Cardiac muscle cell (in vitro differentiated cells and primary cell): ENCODE data around the gene TMIGD3. TPM values are rescaled to one million over a fixed set of nuclear protein-coding genes. Genes with fewer than 3 reads are reported as not detected.

ENCODE experiments used
- DNase-seq, 2 donors: peaks; one replicate each; pipeline versions ENCODE4 v3.0.0 to v3.0.0-alpha.2; 2010 to 2017; ENCODE audit warnings: low read depth in 1 of 2, low spot score in 1 of 2
- H3K27ac ChIP-seq: fragments of 200-600 bp; sonication (generic); 2 replicates; pipeline ENCODE4 v1.5.1; 2016
- H3K27me3 ChIP-seq: fragments of 200-600 bp; sonication (generic); 2 replicates; pipeline ENCODE4 v1.6.0; 2016; ENCODE audit warnings: control low read depth
- H3K36me3 ChIP-seq: fragments of 200-600 bp; sonication (generic); 2 replicates; pipeline ENCODE4 v1.5.1; 2016; ENCODE audit warnings: control low read depth
- H3K4me1 ChIP-seq: fragments of 200-600 bp; sonication (generic); 2 replicates; pipeline ENCODE4 v1.8.1; 2017; ENCODE audit warnings: low read depth, mild to moderate bottlenecking, mixed run types
- H3K4me3 ChIP-seq: fragments of 200-600 bp; sonication (generic); 2 replicates; pipeline ENCODE4 v1.5.1; 2016; ENCODE audit warnings: mild to moderate bottlenecking
- H3K9me3 ChIP-seq: fragments of 200-600 bp; sonication (generic); 2 replicates; pipeline ENCODE4 v1.5.1; 2017; ENCODE audit warnings: low read depth, mild to moderate bottlenecking, control low read depth
- polyA plus RNA-seq: library from polyadenylated mRNA; unstranded; fragments of >200 nt; fragmentation: Nextera tagmentation; extraction: Ambion mirVana; gene quantifications from 2 replicates; pipeline ENCODE4 v1.2.1, GENCODE V29; 2016
- total RNA-seq: library from RNA; depleted of rRNA; stranded (reverse); fragments of >200 nt; gene quantifications from 2 replicates; pipeline ENCODE4 v1.2.3, GENCODE V29; 2016
- TF ChIP-seq, protein P1 (sequence below): IDR thresholded peaks from 2 replicates; pipeline ENCODE4 v1.5.1; 2012; ENCODE audit warnings: low read depth, mild to moderate bottlenecking, low read length

TMIGD3 gene
- total and polyA plus RNA-seq, 2 experiments from 2014 or later = not detected

DNA sequence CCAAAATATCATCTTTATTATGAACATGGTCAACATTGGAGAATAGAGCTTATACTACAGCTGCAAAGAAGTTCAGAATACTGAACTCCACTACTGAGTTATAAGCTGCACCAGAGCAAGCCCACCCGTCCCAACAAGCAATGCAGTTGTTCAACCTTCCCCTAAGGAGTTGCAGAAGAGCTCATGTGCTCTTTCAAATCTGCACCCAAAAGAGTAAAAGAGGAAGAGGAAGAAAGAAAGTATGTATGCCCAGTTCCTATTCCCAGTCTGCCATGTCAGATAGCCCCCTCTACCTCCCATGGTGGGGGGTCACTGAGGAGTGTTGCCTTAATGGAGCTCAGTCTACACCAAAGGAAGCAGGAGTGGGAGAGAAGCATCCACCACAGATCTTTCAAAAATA is 22.8 kb downstream of the TMIGD3 start:
- no peaks in the 10 kb centered on the region for H3K27me3 ChIP-seq
- no peaks in the 10 kb centered on the region for H3K9me3 ChIP-seq
- no peaks in the 10 kb centered on the region for H3K36me3 ChIP-seq
- no peak for DNase-seq
- no peak overlapping the region for H3K4me3 ChIP-seq
- peaks cover 35% of the 10 kb centered on the region for H3K4me1 ChIP-seq
- TF ChIP-seq, protein P1, sequence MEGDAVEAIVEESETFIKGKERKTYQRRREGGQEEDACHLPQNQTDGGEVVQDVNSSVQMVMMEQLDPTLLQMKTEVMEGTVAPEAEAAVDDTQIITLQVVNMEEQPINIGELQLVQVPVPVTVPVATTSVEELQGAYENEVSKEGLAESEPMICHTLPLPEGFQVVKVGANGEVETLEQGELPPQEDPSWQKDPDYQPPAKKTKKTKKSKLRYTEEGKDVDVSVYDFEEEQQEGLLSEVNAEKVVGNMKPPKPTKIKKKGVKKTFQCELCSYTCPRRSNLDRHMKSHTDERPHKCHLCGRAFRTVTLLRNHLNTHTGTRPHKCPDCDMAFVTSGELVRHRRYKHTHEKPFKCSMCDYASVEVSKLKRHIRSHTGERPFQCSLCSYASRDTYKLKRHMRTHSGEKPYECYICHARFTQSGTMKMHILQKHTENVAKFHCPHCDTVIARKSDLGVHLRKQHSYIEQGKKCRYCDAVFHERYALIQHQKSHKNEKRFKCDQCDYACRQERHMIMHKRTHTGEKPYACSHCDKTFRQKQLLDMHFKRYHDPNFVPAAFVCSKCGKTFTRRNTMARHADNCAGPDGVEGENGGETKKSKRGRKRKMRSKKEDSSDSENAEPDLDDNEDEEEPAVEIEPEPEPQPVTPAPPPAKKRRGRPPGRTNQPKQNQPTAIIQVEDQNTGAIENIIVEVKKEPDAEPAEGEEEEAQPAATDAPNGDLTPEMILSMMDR = no peak
- peak overlapping the region; percentile 22 for H3K27ac ChIP-seq

- TF ChIP-seq, protein P1 = no peak
- peaks cover 17% of the 10 kb centered on the region for H3K4me1 ChIP-seq
- peaks cover 2% of the 10 kb centered on the region for H3K36me3 ChIP-seq
- no peak overlapping the region for H3K4me3 ChIP-seq
- no peak for DNase-seq
- no peaks in the 10 kb centered on the region for H3K9me3 ChIP-seq
- H3K27ac ChIP-seq = peak overlapping the region; percentile 32
- H3K27me3 ChIP-seq = no peaks in the 10 kb centered on the region
Observed at GRCh38 chr1:111476761-111477309, 26.6 kb downstream of the TMIGD3 start.

DNA sequence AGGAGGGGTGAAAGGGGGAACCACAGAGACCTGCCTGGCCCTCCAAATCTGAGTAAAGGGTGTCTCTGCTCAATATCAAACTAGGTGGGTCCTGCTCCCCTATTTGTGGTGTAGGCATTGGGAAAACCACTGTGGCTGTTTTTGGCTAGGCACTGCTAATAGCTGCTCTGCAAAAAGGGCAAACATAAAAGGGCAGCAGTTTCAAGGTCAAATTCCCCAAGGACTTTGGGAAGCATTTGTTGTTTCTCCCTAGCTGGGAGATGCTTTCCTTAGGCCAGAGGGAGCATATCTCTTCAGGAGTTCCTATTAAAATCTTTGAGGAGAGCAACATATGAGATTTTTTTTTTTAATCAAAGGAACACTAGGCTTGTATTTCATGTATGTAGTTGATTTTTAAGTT is 27.2 kb downstream of the TMIGD3 start:
- peaks cover 11% of the 10 kb centered on the region for H3K4me1 ChIP-seq
- H3K4me3 ChIP-seq = no peak overlapping the region
- TF ChIP-seq, protein P1 = no peak
- H3K9me3 ChIP-seq = no peaks in the 10 kb centered on the region
- no peaks in the 10 kb centered on the region for H3K27me3 ChIP-seq
- H3K36me3 ChIP-seq = peaks cover 8% of the 10 kb centered on the region
- peak overlapping the region; percentile 18 for H3K27ac ChIP-seq
- DNase-seq = no peak

DNA sequence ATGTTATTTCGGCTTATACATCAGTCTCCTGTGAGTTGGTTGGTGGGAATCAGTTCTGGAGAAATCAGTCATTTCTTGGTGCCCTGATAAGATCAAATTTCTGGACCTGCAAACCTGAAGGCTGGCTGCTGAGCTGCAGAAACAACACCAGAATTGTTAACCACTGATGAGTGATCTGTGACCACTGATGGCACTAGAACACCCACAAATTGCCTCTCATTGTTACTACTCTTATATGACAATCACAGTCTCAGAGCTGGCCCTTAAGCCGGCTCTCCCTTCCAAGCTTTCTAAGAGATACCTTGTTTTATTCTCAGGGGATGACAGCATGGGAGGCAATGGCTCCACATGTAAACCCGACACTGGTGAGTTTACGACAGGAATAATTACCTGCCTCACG is 27.7 kb downstream of the TMIGD3 start:
- Histone ChIP-seq H3K4me3 (no peak overlapping the region), H3K27ac (peak overlapping the region; percentile 18), H3K9me3 (no peaks in the 10 kb centered on the region), H3K4me1 (peaks cover 8% of the 10 kb centered on the region), H3K36me3 (peaks cover 8% of the 10 kb centered on the region), H3K27me3 (no peaks in the 10 kb centered on the region)
- TF ChIP-seq, protein P1 = no peak
- DNase-seq = no peak

- Histone ChIP-seq H3K4me1 (peaks cover 8% of the 10 kb centered on the region), H3K27me3 (no peaks in the 10 kb centered on the region), H3K27ac (no peak overlapping the region), H3K4me3 (no peak overlapping the region), H3K36me3 (peaks cover 8% of the 10 kb centered on the region), H3K9me3 (no peaks in the 10 kb centered on the region)
- TF ChIP-seq, protein P1 = no peak
- DNase-seq = no peak
Observed at GRCh38 chr1:111474521-111474920, 28.9 kb downstream of the TMIGD3 start.
